Measurements from ENCODE around the gene TMEM74B. TPM values are rescaled to one million over a fixed set of nuclear protein-coding genes. Genes with fewer than 3 reads are reported as not detected.
A peak's percentile ranks its signal among the peaks of the same experiment; 100 is the strongest.

The TMEM74B gene
- total and polyA plus RNA-seq, 9 of the 15 experiments (the other 6 are each of a cell fraction or from before 2014, with no cell fraction given): 0.24 to 19.0 (median 7.5) TPM

GRCh38 chr20:1177680-1178079 lies 7.1 kb downstream of the TMEM74B start:
- Histone ChIP-seq H3K79me2 (ENCODE audit: control insufficient read depth, insufficient read depth, low read length) (no peaks in the 10 kb centered on the region), H3K4me2 (ENCODE audit: insufficient read depth, low read length) (no peak overlapping the region), H3K36me3 (ENCODE audit: control insufficient read depth, insufficient read depth, low read length) (peaks cover 33% of the 10 kb centered on the region; the same call in 2 of the 3 replicates), H3K9me1 (ENCODE audit: control insufficient read depth, insufficient read depth, low read length) (peaks cover 3% of the 10 kb centered on the region), H3K4me3 (no peak overlapping the region), H2AFZ (ENCODE audit: low read depth, low read length) (no peak overlapping the region), H3K9me3 (replicated peaks; ENCODE audit: control insufficient read depth, insufficient read depth, low read depth, low read length) (no peaks in the 10 kb centered on the region), H3K9ac (ENCODE audit: insufficient read depth in 1 of 2, low read depth in 2 of 2, low read length in 2 of 2) (no peak overlapping the region), H3K27ac (ENCODE audit: extremely low read depth, low read depth, low read length) (no peak overlapping the region), H3K27me3 (ENCODE audit: control insufficient read depth in 2 of 2, insufficient read depth in 2 of 2, low read length in 2 of 2) (no peaks in the 10 kb centered on the region), H3K4me1 (replicated peaks in 1 of 2; ENCODE audit: control insufficient read depth in 2 of 2, insufficient read depth in 2 of 2, low read length in 2 of 2) (peaks cover 21 to 27% of the 10 kb centered on the region in 2 experiments), H4K20me1 (replicated peaks; ENCODE audit: control insufficient read depth, insufficient read depth, low read length) (no peaks in the 10 kb centered on the region)
- peak; percentile 47 to 61 (median 54) for DNase-seq (ENCODE audit: extremely low read depth in 1 of 4, low spot score in 3 of 4)
- CTCF ChIA-PET (ENCODE audit: low intra/inter-chr PET ratio): interaction anchor here (1.1 to 1.3 kb wide), 2 partner anchors 36 to 326 kb away, joined by 4 to 6 read pairs; no protein-coding TSS in a partner anchor
- POLR2A ChIA-PET: interaction anchor here (0.6 kb wide), 1 partner anchor 219 kb away, joined by 3 read pairs; no protein-coding TSS in a partner anchor
- intact Hi-C loops (cut with micrococcal nuclease) (loop anchor here (5.0 kb wide), 1 partner anchor 35 kb away; no protein-coding TSS in a partner anchor), in situ Hi-C loops (cut with MboI) (no loop called here)
- BruUV-seq (replicated peaks): no TSS peak
- 57% methylated on average over 4 of the region's 5 CpGs for WGBS (ENCODE audit: insufficient coverage, low coverage, missing lambda C conversion rate)
- peak; percentile 86 for ATAC-seq
- FAIRE-seq: peak; percentile 83
- no peak for TF ChIP-seq MXI1 (IDR thresholded peaks at IDR 0.05; ENCODE audit: low read depth, low read length)
- TF ChIP-seq PKNOX1 (IDR thresholded peaks at IDR 0.05): peak; percentile 53
- no peak for TF ChIP-seq NEUROD1 (IDR thresholded peaks at IDR 0.05; ENCODE audit: borderline replicate concordance, low read depth, low read length, partially characterized antibody)
- peak; percentile 91 for TF ChIP-seq MEIS2 (IDR thresholded peaks at IDR 0.05; ENCODE audit: partially characterized antibody)
- TF ChIP-seq PBX2 (CRISPR knock-in tag; IDR thresholded peaks at IDR 0.05; ENCODE audit: low read depth): no peak
- TF ChIP-seq PBX2 (tag; conservative IDR thresholded peaks at IDR 0.05; ENCODE audit: low read depth): peak; percentile 78
- TF ChIP-seq ZNF707 (CRISPR knock-in tag; conservative IDR thresholded peaks at IDR 0.05): no peak
- TF ChIP-seq SUPT5H (IDR thresholded peaks at IDR 0.05): no peak
- TF ChIP-seq ZNF253 (CRISPR knock-in tag; conservative IDR thresholded peaks at IDR 0.05): no peak
- TF ChIP-seq CTCF (IDR thresholded peaks at IDR 0.05 in 2 of 3, conservative IDR thresholded peaks at IDR 0.05 in 1 of 3; ENCODE audit: insufficient read depth in 2 of 3, low read depth in 1 of 3, low read length in 3 of 3): peak; percentile 42 to 61 (median 54); a peak in 5 of 6 replicates
- TF ChIP-seq ZNF398 (CRISPR knock-in tag; IDR thresholded peaks at IDR 0.05): no peak
- TF ChIP-seq RAD21 (CRISPR knock-in tag; conservative IDR thresholded peaks at IDR 0.05 in 1 of 2, IDR thresholded peaks at IDR 0.05 in 1 of 2): peak in 1 of 2 experiments; percentile 60; a peak in 2 of 4 replicates

Data from K562 (cell line).